HepG2 (cell line): ENCODE results near the gene TXN2. TPM values are rescaled to one million over a fixed set of nuclear protein-coding genes. Genes with fewer than 3 reads are reported as not detected.

Source experiments
- FOXA3 ChIP-seq: IDR thresholded peaks from 2 replicates; pipeline ENCODE4 v1.6.1; 2016; ENCODE audit warnings: missing genetic modification reagents, missing compliant biosample characterization
- GLI4 ChIP-seq: sonication (generic); formaldehyde crosslinking; IDR thresholded peaks from 2 replicates; pipeline ENCODE4 v1.5.1; 2020; ENCODE audit warnings: missing genetic modification reagents, mild to moderate bottlenecking, moderate library complexity, borderline replicate concordance
- POLR2AphosphoS5 ChIP-seq: IDR thresholded peaks from 2 replicates; pipeline ENCODE4 v1.6.1; 2012; ENCODE audit warnings: low read depth, low read length
- SMAD1 ChIP-seq: sonication (generic); formaldehyde crosslinking; IDR thresholded peaks from 2 replicates; pipeline ENCODE4 v1.4.0; 2020; ENCODE audit warnings: missing genetic modification reagents, low read depth, mild to moderate bottlenecking, borderline replicate concordance
- ZNF563 ChIP-seq: sonication (generic); formaldehyde crosslinking; IDR thresholded peaks from 2 replicates; pipeline ENCODE4 v1.8.0; 2022; ENCODE audit warnings: mild to moderate bottlenecking, moderate library complexity, missing genetic modification reagents
- ZNF572 ChIP-seq: sonication (generic); formaldehyde crosslinking; IDR thresholded peaks from 2 replicates; pipeline ENCODE4 v1.5.1; 2020; ENCODE audit warnings: mild to moderate bottlenecking, missing genetic modification reagents
- ZNF816 ChIP-seq: sonication (generic); formaldehyde crosslinking; IDR thresholded peaks from 2 replicates; pipeline ENCODE4 v1.8.0; 2022; ENCODE audit warnings: missing genetic modification reagents, mild to moderate bottlenecking, borderline replicate concordance
- ZSCAN30 ChIP-seq: sonication (generic); formaldehyde crosslinking; IDR thresholded peaks from 2 replicates; pipeline ENCODE4 v1.5.0; 2020; ENCODE audit warnings: mild to moderate bottlenecking, missing genetic modification reagents
- polyA plus RNA-seq, 8 experiments: library from polyadenylated mRNA; depleted of rRNA in 3 of 8; stranded (reverse) in 7 of 8; unstranded in 1 of 8; fragments of >200 nt; fragmentation: Illumina TruSeq in 4 of 8; extraction: Trizol in 4 of 8; gene quantifications; 2 replicates each; pipeline versions ENCODE4 v1.2.1 to v1.2.3, GENCODE V29; 2011 to 2016; ENCODE audit warnings: low read depth in 4 of 8, missing spikeins in 1 of 8, mixed read lengths in 1 of 8; ENCODE audit not compliant: insufficient read depth in 1 of 8
- total RNA-seq, 5 experiments: library from RNA; depleted of rRNA; stranded (reverse); fragments of >200 nt; fragmentation: Illumina TruSeq; extraction: Trizol; gene quantifications; 2 replicates each; pipeline ENCODE4 v1.2.3, GENCODE V29; 2016; ENCODE audit warnings: low read depth in 1 of 5
- TF ChIP-seq, protein P1 (sequence below): fragments of 450-650 bp; IDR thresholded peaks from 2 replicates; pipeline ENCODE4 v1.6.1; 2017; ENCODE audit warnings: mild to moderate bottlenecking
- TF ChIP-seq, protein P2 (sequence below): IDR thresholded peaks from 2 replicates; pipeline ENCODE4 v1.6.1; 2012; ENCODE audit warnings: low read length, improper control_type of control experiment
- TF ChIP-seq, protein P3 (sequence below): sonication (generic); formaldehyde crosslinking; IDR thresholded peaks from 2 replicates; pipeline ENCODE4 v1.4.0; 2020; ENCODE audit warnings: missing genetic modification reagents, borderline replicate concordance

The TXN2 gene
- total and polyA plus RNA-seq, 2 of the 13 experiments (the other 11 are each of a cell fraction or from before 2014, with no cell fraction given), result 41.4 to 109 TPM

DNA sequence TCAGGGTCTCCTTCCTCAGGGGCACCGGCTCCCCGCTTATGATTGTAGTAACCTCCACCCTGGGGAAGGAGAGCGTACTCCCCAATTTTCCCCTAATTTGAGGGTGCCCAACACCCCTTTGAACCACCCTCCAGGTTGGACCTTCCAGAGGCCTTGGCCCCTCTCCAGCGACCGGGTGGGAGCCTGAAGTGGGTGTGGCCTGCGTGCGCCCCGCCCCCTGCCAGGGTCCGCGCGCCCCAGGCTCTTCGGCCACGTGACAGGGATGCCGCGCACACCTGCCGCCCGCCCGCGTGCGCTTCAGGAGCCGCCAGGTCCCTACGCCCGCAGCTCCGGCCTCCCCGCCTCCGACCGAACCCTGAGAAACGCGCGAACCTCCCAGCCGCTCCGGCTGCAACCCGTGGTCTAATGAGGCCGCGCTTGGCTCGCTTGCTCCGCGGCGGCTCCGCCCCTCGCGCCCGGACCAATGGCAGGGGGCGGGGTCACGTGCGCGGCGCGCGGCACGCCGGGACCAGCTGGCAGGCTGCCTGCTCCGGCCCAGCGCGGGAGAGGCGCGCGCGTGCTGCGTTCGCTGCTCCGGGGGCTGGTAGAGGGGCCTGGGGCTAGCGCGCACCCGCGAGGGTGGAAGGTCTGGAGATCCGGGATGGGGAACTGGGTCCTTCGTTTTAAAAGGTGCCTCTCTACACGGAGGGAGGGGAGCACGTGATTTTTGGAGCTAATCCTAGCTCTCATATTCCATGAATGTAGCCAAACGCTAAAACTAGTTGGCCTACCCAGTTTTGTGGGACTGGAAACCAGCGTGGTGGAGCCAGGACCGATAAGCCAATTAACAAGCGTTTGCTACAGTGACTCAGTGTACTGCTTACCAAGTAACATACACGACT lies 25.4 kb upstream of the TXN2 start, which contains the start of gene FOXRED2 (continued):
- TF ChIP-seq, protein P1, sequence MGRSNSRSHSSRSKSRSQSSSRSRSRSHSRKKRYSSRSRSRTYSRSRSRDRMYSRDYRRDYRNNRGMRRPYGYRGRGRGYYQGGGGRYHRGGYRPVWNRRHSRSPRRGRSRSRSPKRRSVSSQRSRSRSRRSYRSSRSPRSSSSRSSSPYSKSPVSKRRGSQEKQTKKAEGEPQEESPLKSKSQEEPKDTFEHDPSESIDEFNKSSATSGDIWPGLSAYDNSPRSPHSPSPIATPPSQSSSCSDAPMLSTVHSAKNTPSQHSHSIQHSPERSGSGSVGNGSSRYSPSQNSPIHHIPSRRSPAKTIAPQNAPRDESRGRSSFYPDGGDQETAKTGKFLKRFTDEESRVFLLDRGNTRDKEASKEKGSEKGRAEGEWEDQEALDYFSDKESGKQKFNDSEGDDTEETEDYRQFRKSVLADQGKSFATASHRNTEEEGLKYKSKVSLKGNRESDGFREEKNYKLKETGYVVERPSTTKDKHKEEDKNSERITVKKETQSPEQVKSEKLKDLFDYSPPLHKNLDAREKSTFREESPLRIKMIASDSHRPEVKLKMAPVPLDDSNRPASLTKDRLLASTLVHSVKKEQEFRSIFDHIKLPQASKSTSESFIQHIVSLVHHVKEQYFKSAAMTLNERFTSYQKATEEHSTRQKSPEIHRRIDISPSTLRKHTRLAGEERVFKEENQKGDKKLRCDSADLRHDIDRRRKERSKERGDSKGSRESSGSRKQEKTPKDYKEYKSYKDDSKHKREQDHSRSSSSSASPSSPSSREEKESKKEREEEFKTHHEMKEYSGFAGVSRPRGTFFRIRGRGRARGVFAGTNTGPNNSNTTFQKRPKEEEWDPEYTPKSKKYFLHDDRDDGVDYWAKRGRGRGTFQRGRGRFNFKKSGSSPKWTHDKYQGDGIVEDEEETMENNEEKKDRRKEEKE, result no peak
- peak; percentile 57 for TF ChIP-seq FOXA3 (CRISPR knock-in tag)
- TF ChIP-seq GLI4, result peak; percentile 74
- TF ChIP-seq, protein P2, sequence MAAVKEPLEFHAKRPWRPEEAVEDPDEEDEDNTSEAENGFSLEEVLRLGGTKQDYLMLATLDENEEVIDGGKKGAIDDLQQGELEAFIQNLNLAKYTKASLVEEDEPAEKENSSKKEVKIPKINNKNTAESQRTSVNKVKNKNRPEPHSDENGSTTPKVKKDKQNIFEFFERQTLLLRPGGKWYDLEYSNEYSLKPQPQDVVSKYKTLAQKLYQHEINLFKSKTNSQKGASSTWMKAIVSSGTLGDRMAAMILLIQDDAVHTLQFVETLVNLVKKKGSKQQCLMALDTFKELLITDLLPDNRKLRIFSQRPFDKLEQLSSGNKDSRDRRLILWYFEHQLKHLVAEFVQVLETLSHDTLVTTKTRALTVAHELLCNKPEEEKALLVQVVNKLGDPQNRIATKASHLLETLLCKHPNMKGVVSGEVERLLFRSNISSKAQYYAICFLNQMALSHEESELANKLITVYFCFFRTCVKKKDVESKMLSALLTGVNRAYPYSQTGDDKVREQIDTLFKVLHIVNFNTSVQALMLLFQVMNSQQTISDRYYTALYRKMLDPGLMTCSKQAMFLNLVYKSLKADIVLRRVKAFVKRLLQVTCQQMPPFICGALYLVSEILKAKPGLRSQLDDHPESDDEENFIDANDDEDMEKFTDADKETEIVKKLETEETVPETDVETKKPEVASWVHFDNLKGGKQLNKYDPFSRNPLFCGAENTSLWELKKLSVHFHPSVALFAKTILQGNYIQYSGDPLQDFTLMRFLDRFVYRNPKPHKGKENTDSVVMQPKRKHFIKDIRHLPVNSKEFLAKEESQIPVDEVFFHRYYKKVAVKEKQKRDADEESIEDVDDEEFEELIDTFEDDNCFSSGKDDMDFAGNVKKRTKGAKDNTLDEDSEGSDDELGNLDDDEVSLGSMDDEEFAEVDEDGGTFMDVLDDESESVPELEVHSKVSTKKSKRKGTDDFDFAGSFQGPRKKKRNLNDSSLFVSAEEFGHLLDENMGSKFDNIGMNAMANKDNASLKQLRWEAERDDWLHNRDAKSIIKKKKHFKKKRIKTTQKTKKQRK, result no peak
- TF ChIP-seq ZNF563 (CRISPR knock-in tag), result peak; percentile 98
- TF ChIP-seq POLR2AphosphoS5, result peak; percentile 77
- TF ChIP-seq ZNF572 (CRISPR knock-in tag), result no peak; the same call in 1 of the 2 replicates
- TF ChIP-seq ZNF816 (CRISPR knock-in tag), result peak; percentile 81; the same call in 1 of the 2 replicates
- peak; percentile 91 for TF ChIP-seq ZSCAN30 (CRISPR knock-in tag)
- TF ChIP-seq, protein P3, sequence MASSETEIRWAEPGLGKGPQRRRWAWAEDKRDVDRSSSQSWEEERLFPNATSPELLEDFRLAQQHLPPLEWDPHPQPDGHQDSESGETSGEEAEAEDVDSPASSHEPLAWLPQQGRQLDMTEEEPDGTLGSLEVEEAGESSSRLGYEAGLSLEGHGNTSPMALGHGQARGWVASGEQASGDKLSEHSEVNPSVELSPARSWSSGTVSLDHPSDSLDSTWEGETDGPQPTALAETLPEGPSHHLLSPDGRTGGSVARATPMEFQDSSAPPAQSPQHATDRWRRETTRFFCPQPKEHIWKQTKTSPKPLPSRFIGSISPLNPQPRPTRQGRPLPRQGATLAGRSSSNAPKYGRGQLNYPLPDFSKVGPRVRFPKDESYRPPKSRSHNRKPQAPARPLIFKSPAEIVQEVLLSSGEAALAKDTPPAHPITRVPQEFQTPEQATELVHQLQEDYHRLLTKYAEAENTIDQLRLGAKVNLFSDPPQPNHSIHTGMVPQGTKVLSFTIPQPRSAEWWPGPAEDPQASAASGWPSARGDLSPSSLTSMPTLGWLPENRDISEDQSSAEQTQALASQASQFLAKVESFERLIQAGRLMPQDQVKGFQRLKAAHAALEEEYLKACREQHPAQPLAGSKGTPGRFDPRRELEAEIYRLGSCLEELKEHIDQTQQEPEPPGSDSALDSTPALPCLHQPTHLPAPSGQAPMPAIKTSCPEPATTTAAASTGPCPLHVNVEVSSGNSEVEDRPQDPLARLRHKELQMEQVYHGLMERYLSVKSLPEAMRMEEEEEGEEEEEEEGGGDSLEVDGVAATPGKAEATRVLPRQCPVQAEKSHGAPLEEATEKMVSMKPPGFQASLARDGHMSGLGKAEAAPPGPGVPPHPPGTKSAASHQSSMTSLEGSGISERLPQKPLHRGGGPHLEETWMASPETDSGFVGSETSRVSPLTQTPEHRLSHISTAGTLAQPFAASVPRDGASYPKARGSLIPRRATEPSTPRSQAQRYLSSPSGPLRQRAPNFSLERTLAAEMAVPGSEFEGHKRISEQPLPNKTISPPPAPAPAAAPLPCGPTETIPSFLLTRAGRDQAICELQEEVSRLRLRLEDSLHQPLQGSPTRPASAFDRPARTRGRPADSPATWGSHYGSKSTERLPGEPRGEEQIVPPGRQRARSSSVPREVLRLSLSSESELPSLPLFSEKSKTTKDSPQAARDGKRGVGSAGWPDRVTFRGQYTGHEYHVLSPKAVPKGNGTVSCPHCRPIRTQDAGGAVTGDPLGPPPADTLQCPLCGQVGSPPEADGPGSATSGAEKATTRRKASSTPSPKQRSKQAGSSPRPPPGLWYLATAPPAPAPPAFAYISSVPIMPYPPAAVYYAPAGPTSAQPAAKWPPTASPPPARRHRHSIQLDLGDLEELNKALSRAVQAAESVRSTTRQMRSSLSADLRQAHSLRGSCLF (CRISPR knock-in tag), result no peak
- TF ChIP-seq SMAD1 (CRISPR knock-in tag), result peak; percentile 92; the same call in 1 of the 2 replicates
